ENCODE results near the gene MOB1A. TPM values are rescaled to one million over a fixed set of nuclear protein-coding genes. Genes with fewer than 3 reads are reported as not detected.
A peak's percentile ranks its signal among the peaks of the same experiment; 100 is the strongest.
"Not testable (repeated sequence)": the region's sequence is repeated elsewhere in the genome, so short reads cannot be mapped to it uniquely, and the experiment has no call there.

The MOB1A gene
- total RNA-seq, 4 donors from 2014 or later, result 63.0 to 161 (median 95.3) TPM

GRCh38 chr2:74131901-74132300, 46.8 kb downstream of the MOB1A start:
- Histone ChIP-seq H3K27ac (no peak overlapping the region), H3K36me3 (no peaks in the 10 kb centered on the region), H3K4me3 (no peak overlapping the region), H3K27me3 (no peaks in the 10 kb centered on the region), H3K9me3 (no peaks in the 10 kb centered on the region), H3K4me1 (no peaks in the 10 kb centered on the region)
- intact Hi-C loops (cut with DNase I; ENCODE audit: low total_unique reads), result no loop called here
- TF ChIP-seq CTCF (IDR thresholded peaks at IDR 0.05) (no peak), POLR2A (IDR thresholded peaks at IDR 0.05) (no peak)
- DNase-seq, result no peak

- DNase-seq, result no peak
- no peak for TF ChIP-seq CTCF (IDR thresholded peaks at IDR 0.05)
- no peak for TF ChIP-seq POLR2A (IDR thresholded peaks at IDR 0.05)
- Histone ChIP-seq H3K27me3 (no peaks in the 10 kb centered on the region), H3K4me1 (no peaks in the 10 kb centered on the region), H3K27ac (no peak overlapping the region), H3K4me3 (no peak overlapping the region), H3K9me3 (no peaks in the 10 kb centered on the region), H3K36me3 (no peaks in the 10 kb centered on the region)
- intact Hi-C loops (cut with DNase I; ENCODE audit: low total_unique reads), result no loop called here
These were observed 48.3 kb downstream of the MOB1A start for GRCh38 chr2:74130211-74130995.

GRCh38 chr2:74128206-74128605, 50.5 kb downstream of the MOB1A start:
- no peak overlapping the region for H3K27ac ChIP-seq
- TF ChIP-seq POLR2A (IDR thresholded peaks at IDR 0.05), result no peak
- no peak for TF ChIP-seq CTCF (IDR thresholded peaks at IDR 0.05)
- no peaks in the 10 kb centered on the region for H3K36me3 ChIP-seq
- intact Hi-C loops (cut with DNase I; ENCODE audit: low total_unique reads), result no loop called here
- no peaks in the 10 kb centered on the region for H3K27me3 ChIP-seq
- H3K4me1 ChIP-seq, result no peaks in the 10 kb centered on the region
- DNase-seq, result no peak
- H3K4me3 ChIP-seq, result no peak overlapping the region
- no peaks in the 10 kb centered on the region for H3K9me3 ChIP-seq

- H3K27ac ChIP-seq; H3K9me3 ChIP-seq; intact Hi-C loops (cut with DNase I; ENCODE audit: low total_unique reads); DNase-seq; H3K36me3 ChIP-seq; H3K4me3 ChIP-seq; H3K27me3 ChIP-seq; H3K4me1 ChIP-seq: not testable (repeated sequence)
These were observed 54.7 kb downstream of the MOB1A start for GRCh38 chr2:74123955-74124354.

- intact Hi-C loops (cut with DNase I; ENCODE audit: low total_unique reads); H3K9me3 ChIP-seq; H3K27me3 ChIP-seq; H3K27ac ChIP-seq; H3K4me3 ChIP-seq; H3K36me3 ChIP-seq; H3K4me1 ChIP-seq; DNase-seq: not testable (repeated sequence)
These were observed 56.8 kb downstream of the MOB1A start for GRCh38 chr2:74121846-74122245.

GRCh38 chr2:74119912-74120825, 58.5 kb downstream of the MOB1A start:
- DNase-seq, result peak; percentile 62 to 77
- Histone ChIP-seq H3K4me3 (peak overlapping the region; percentile 73 to 84), H3K27me3 (no peaks in the 10 kb centered on the region), H3K27ac (peak overlapping the region; percentile 86 to 88), H3K36me3 (no peaks in the 10 kb centered on the region), H3K9me3 (peaks cover 0 to 4% of the 10 kb centered on the region in 2 donors), H3K4me1 (no peaks in the 10 kb centered on the region)
- TF ChIP-seq CTCF (IDR thresholded peaks at IDR 0.05), result peak; percentile 56 to 79 (median 64)
- peak in 1 of 2 donors; percentile 41 for TF ChIP-seq POLR2A (IDR thresholded peaks at IDR 0.05)
- intact Hi-C loops (cut with DNase I; ENCODE audit: low total_unique reads), result no loop called here

All from uterus (tissue), 4 donors.